ENCODE data around the gene PCDHA9. TPM values are rescaled to one million over a fixed set of nuclear protein-coding genes. Genes with fewer than 3 reads are reported as not detected.
A peak's percentile ranks its signal among the peaks of the same experiment; 100 is the strongest.
"Not testable (repeated sequence)": the region's sequence is repeated elsewhere in the genome, so short reads cannot be mapped to it uniquely, and the experiment has no call there.

PCDHA9 gene
- total RNA-seq, 4 donors from 2014 or later: 0.44 to 0.79 (median 0.56) TPM; not detected in 1

DNA sequence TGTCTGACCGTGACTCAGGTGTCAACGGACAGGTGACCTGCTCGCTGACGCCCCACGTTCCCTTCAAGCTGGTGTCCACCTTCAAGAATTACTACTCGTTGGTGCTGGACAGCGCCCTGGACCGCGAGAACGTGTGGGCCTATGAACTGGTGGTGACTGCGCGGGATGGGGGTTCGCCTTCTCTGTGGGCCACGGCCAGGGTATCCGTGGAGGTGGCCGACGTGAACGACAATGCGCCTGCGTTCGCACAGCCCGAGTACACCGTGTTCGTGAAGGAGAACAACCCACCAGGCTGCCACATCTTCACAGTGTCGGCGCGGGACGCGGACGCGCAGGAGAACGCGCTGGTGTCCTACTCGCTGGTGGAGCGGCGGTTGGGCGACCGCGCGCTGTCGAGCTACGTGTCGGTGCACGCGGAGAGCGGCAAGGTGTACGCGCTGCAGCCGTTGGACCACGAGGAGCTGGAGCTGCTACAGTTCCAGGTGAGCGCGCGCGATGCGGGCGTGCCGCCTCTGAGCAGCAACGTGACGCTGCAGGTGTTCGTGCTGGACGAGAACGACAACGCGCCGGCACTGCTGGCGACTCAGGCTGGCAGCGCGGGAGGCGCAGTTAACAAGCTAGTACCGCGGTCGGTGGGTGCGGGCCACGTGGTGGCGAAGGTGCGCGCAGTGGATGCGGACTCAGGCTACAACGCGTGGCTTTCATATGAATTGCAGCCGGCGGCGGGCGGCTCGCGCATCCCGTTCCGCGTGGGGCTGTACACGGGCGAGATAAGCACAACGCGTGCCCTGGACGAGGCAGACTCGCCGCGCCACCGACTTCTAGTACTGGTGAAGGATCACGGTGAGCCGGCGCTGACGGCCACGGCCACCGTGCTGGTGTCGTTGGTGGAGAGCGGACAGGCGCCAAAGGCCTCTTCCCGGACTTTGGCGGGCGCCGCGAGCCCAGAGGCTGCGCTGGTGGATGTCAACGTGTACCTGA is 22.3 kb downstream of the PCDHA9 start:
- no peak for ATAC-seq (ENCODE audit: low FRiP score)
- DNase-seq (ENCODE audit: low spot score): no peak
- no peak for TF ChIP-seq CTCF (IDR thresholded peaks at IDR 0.05)

GRCh38 chr5:140875085-140876065 is 27.2 kb downstream of the PCDHA9 start, which contains the start of gene PCDHA12:
TSS of gene PCDHA12 (plus strand) at chr5:140875308. CDS start at chr5:140875473, 165 bp downstream.
- TF ChIP-seq CTCF (IDR thresholded peaks at IDR 0.05): no peak
- DNase-seq (ENCODE audit: low spot score): no peak
- no peak for ATAC-seq (ENCODE audit: low FRiP score)

DNA sequence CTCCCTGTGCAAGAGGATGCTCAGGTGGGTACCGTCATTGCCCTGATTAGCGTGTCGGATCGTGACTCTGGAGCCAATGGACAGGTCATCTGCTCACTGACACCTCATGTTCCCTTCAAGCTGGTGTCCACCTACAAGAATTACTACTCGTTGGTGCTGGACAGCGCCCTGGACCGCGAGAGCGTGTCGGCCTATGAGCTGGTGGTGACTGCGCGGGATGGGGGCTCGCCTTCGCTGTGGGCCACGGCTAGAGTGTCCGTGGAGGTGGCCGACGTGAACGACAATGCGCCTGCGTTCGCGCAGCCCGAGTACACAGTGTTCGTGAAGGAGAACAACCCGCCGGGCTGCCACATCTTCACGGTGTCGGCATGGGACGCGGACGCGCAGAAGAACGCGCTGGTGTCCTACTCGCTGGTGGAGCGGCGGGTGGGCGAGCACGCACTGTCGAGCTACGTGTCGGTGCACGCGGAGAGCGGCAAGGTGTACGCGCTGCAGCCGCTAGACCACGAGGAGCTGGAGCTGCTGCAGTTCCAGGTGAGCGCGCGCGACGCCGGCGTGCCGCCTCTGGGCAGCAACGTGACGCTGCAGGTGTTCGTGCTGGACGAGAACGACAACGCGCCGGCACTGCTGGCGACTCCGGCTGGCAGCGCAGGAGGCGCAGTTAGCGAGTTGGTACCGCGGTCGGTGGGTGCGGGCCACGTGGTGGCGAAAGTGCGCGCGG is 28.5 kb downstream of the PCDHA9 start:
- not testable (repeated sequence) for ATAC-seq (ENCODE audit: low FRiP score); DNase-seq (ENCODE audit: low spot score)

- peak; percentile 25 for ATAC-seq (ENCODE audit: low FRiP score)
Measured at GRCh38 chr5:140877262-140877581, 29.0 kb downstream of the PCDHA9 start.

DNA sequence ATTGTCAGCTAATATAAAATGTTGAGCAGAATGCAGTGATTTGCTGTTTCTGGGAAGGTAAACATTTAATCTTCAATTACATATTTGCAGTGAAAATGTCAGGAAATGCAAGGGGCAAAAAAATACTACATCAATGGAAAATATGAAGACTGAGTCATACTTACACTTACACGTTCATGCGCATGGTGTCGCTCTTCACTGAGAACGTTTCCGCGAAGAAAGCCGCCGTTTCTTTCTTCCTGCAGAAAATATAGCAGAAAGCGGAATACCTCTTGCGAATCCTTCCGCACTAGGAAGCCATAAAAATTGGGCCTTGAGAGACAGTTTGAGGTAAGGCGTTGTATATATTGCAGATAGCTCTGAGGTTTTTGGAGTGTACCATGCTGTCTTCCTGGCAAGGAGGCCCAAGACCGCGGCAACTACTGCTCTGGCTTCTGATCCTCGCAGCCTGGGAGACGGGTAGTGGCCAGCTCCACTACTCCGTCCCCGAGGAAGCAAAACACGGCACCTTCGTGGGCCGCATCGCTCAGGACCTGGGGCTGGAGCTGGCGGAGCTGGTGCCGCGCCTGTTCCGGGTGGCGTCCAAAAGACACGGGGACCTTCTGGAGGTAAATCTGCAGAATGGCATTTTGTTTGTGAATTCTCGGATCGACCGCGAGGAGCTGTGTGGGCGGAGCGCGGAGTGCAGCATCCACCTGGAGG is 33.9 kb downstream of the PCDHA9 start, which contains the start of gene PCDHA13:
Gene PCDHA13, plus strand, starts transcription at position 236 of the 702 bp plus-strand sequence. Its CDS starts 145 bp downstream, at position 381.
- no peak for TF ChIP-seq CTCF (IDR thresholded peaks at IDR 0.05)
- DNase-seq (ENCODE audit: low spot score) (no peak), ATAC-seq (ENCODE audit: low FRiP score) (peak; percentile 48)

More at GRCh38 chr5:140877262-140877581, 29.0 kb downstream of the PCDHA9 start:
- no peak for DNase-seq (ENCODE audit: low spot score)
- TF ChIP-seq CTCF (IDR thresholded peaks at IDR 0.05): no peak

GRCh38 chr5:140882591-140882899 is 34.4 kb downstream of the PCDHA9 start:
- DNase-seq (ENCODE audit: low spot score) (no peak), ATAC-seq (ENCODE audit: low FRiP score) (no peak)
- TF ChIP-seq CTCF (IDR thresholded peaks at IDR 0.05): no peak

Data from omental fat pad (tissue), 4 donors.